ENCODE measurements around the gene VPS26A.

- TF ChIP-seq CTCF (IDR thresholded peaks at IDR 0.05) (no peak), POLR2AphosphoS5 (IDR thresholded peaks at IDR 0.05) (no peak), POLR2A (IDR thresholded peaks at IDR 0.05) (no peak)
These were observed 92.7 kb downstream of the VPS26A start for GRCh38 chr10:69216577-69217118.

Measured in prostate gland (tissue), 2 donors.